Psoas muscle (tissue), 8 donors: ENCODE results near the gene PF4V1. TPM values are rescaled to one million over a fixed set of nuclear protein-coding genes. Genes with fewer than 3 reads are reported as not detected.

Experiments used
- ATAC-seq, 4 donors: fragments of 200-7000 bp; cut with Tn5 transposase; one replicate each; pipeline ENCODE4 v1.9.1; 2020; ENCODE audit warnings: moderate library complexity in 3 of 4, mild to moderate bottlenecking in 2 of 4
- DNase-seq, 2 donors: peaks; one replicate each; pipeline ENCODE4 v3.0.0-alpha.2; 2020
- H3K27ac ChIP-seq: fragments of 200-600 bp; one replicate; pipeline ENCODE4 v1.8.0; 2022
- H3K27me3 ChIP-seq, 3 donors: fragments of 200-600 bp in 1 of 3; one replicate each; pipeline versions ENCODE4 v1.6.1 to v1.8.0; 2013 to 2022; ENCODE audit warnings: low read length in 2 of 3, mild to moderate bottlenecking in 2 of 3, moderate library complexity in 1 of 3; ENCODE audit not compliant: insufficient read depth in 3 of 3
- H3K36me3 ChIP-seq, 2 donors: fragments of 200-600 bp in 1 of 2; one replicate each; pipeline versions ENCODE4 v1.6.1 to v1.8.0; 2013 to 2022; ENCODE audit warnings: low read depth in 1 of 2, mild to moderate bottlenecking in 1 of 2, moderate library complexity in 1 of 2; ENCODE audit not compliant: insufficient read depth in 1 of 2
- H3K4me1 ChIP-seq: fragments of 200-600 bp; one replicate; pipeline ENCODE4 v1.8.0; 2022
- H3K4me3 ChIP-seq: fragments of 200-600 bp; one replicate; pipeline ENCODE4 v1.8.0; 2022; ENCODE audit warnings: mild to moderate bottlenecking
- H3K9me3 ChIP-seq: fragments of 200-600 bp; one replicate; pipeline ENCODE4 v1.8.0; 2022
- WGBS, 3 donors: extraction: QIAGEN DNeasy Blood & Tissue Kit; methylation state at CpG; one replicate each; pipeline versions ENCODE4 v1.1.6 to v1.1.7; 2013; 5-methylcytosine and 5-hydroxymethylcytosine counted together
- intact Hi-C, 2 donors: fragments of 100-400 bp; cut with DNase I; formaldehyde crosslinking; loops; one replicate each; pipeline versions ENCODE4 v1.11.0 to v1.14.2; 2022
- polyA plus RNA-seq, 3 donors: library from polyadenylated mRNA; stranded (reverse); fragments of 200-250 nt; gene quantifications; one replicate each; pipeline ENCODE4 v1.2.3, GENCODE V29; 2013
- total RNA-seq, 4 donors: library from RNA; stranded (reverse); fragmentation: NEBNext Ultra II Directional in 2 of 4; extraction: Animal tissue kit (Norgen Biotek cat#: 25700) in 2 of 4; gene quantifications; one replicate each; pipeline versions ENCODE4 v1.2.1 to v1.2.4, GENCODE V29; 2021 to 2023
- TF ChIP-seq, protein P1 (sequence below): fragments of 200-600 bp; IDR thresholded peaks from one replicate; pipeline ENCODE4 v1.8.0; 2022; ENCODE audit warnings: antibody characterized with exemption
- donor health status: healthy with polysubstance abuse.
- donor health status: DM: no; HTN: no; CAD: no; lungs with moderate emphysema.
- donor health status: Bipolar disorder and iron deficiency.
- donor health status: healthy.
- donor health status: DM: yes; HTN: yes; CAD: no.
- donor health status: DM: no; HTN: no; CAD: no.
- donor health status: DM: no; HTN: no; CAD: no.
- donor health status: DM: yes; HTN: yes; CAD: no.

Gene PF4V1
- total and polyA plus RNA-seq, 7 donors, result 0.14 TPM; not detected in 6

DNA sequence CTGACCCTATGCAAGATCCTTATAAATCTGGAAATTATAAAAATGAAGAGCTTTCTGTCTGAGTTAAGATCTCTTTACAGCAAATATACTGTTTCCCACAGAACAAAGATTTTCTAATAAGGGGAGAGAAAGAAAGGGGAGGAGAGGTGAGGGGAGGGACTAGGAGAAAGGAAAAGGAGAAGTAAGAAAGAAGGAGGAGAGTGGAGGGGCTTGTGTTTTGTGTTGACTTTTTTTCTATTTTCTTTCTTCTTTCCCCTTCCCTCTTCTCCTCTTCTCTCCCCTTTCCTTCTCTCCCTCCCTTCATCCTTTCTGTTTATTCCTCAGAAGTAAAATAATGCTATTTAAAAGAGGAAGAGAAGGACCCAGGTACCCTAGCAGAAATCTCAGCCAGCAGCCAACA lies 10.4 kb upstream of the PF4V1 start:
- TF ChIP-seq, protein P1, sequence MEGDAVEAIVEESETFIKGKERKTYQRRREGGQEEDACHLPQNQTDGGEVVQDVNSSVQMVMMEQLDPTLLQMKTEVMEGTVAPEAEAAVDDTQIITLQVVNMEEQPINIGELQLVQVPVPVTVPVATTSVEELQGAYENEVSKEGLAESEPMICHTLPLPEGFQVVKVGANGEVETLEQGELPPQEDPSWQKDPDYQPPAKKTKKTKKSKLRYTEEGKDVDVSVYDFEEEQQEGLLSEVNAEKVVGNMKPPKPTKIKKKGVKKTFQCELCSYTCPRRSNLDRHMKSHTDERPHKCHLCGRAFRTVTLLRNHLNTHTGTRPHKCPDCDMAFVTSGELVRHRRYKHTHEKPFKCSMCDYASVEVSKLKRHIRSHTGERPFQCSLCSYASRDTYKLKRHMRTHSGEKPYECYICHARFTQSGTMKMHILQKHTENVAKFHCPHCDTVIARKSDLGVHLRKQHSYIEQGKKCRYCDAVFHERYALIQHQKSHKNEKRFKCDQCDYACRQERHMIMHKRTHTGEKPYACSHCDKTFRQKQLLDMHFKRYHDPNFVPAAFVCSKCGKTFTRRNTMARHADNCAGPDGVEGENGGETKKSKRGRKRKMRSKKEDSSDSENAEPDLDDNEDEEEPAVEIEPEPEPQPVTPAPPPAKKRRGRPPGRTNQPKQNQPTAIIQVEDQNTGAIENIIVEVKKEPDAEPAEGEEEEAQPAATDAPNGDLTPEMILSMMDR, result no peak
- H3K27ac ChIP-seq, result no peak overlapping the region
- no peak for ATAC-seq

DNA sequence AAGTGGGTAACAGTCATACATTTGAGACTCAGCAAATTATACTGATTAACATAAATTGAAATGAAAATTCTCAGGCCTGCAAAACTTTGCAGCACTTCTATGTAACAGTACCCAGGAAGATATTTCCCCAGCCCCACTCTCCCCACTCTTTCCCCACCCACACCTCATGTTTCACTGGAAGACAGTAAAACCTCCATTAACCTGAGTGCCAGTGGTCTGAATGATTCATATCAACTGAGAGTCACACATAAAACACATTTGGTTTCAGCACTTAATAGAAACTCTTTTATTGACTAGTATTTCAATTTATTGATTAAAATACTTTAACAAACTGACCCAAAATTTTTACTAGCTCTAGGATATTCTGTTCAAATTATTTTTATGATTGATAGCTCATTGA lies 9.7 kb upstream of the PF4V1 start:
- Histone ChIP-seq H3K27ac (no peak overlapping the region), H3K36me3 (no peaks in the 10 kb centered on the region), H3K27me3 (peaks cover 0 to 3% (median 0%) of the 10 kb centered on the region in 3 donors), H3K9me3 (no peaks in the 10 kb centered on the region), H3K4me1 (no peaks in the 10 kb centered on the region), H3K4me3 (no peak overlapping the region)
- TF ChIP-seq, protein P1, result no peak
- intact Hi-C loops, result no loop called here
- ATAC-seq (no peak), DNase-seq (no peak)

More for the DNA sequence above, 10.4 kb upstream of the PF4V1 start:
- Histone ChIP-seq H3K9me3 (no peaks in the 10 kb centered on the region), H3K27me3 (peaks cover 0 to 3% (median 0%) of the 10 kb centered on the region in 3 donors), H3K36me3 (no peaks in the 10 kb centered on the region), H3K4me3 (no peak overlapping the region), H3K4me1 (no peaks in the 10 kb centered on the region)
- DNase-seq, result no peak
- intact Hi-C loops, result no loop called here

DNA sequence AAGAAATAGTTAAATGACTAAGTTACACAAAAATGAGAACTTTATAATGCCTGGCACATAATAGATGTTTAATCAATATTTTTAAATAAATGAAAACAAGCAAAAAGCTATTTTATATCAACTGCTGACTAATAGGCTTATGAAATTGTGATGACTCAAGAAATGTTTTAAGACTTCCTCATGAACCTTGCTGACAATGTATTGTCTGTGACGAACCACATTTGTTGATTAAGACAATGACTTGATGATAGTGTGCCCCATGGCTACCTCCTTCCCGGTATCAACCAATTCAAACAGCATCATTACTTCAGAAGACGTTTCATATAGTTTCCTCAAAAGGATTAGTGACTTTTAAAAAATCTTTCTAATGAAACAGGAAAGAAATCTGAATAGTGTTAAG lies 8.8 kb upstream of the PF4V1 start:
- Histone ChIP-seq H3K4me3 (no peak overlapping the region), H3K27me3 (peaks cover 0 to 3% (median 0%) of the 10 kb centered on the region in 3 donors), H3K27ac (no peak overlapping the region), H3K36me3 (no peaks in the 10 kb centered on the region), H3K9me3 (no peaks in the 10 kb centered on the region), H3K4me1 (no peaks in the 10 kb centered on the region)
- TF ChIP-seq, protein P1, result no peak
- intact Hi-C loops, result no loop called here
- DNase-seq, result no peak
- WGBS, 3 donors, result 69 to 83% (median 71%) methylated on average over 3 of the region's 3 CpGs
- ATAC-seq, result no peak

DNA sequence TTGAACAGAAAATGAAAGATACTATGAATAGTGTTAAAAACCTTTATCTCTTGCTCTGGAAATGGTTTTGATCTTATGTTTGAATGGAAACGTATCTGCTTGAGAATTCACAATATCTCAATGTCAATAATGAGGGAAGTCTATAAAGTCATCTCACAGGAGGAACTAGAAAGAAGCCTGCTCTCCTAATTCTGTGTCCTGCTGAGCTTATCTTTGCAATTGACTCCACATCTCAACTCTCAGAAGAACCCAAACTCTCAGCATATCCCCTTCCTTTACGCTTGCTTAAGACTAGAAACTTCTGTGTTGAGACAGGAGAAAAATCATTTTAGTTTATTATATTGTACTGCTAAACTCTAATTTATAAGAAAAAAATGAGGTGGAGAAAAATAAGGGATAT lies 8.3 kb upstream of the PF4V1 start:
- WGBS, 3 donors, result 58 to 64% (median 61%) methylated on average over 2 of the region's 2 CpGs
- no peak for ATAC-seq
- no peaks in the 10 kb centered on the region for H3K9me3 ChIP-seq
- no peak for DNase-seq
- TF ChIP-seq, protein P1, result no peak
- intact Hi-C loops, result no loop called here
- H3K4me3 ChIP-seq, result no peak overlapping the region
- no peaks in the 10 kb centered on the region for H3K36me3 ChIP-seq
- H3K4me1 ChIP-seq, result no peaks in the 10 kb centered on the region
- H3K27ac ChIP-seq, result no peak overlapping the region
- H3K27me3 ChIP-seq, result peaks cover 0 to 3% (median 0%) of the 10 kb centered on the region in 3 donors

DNA sequence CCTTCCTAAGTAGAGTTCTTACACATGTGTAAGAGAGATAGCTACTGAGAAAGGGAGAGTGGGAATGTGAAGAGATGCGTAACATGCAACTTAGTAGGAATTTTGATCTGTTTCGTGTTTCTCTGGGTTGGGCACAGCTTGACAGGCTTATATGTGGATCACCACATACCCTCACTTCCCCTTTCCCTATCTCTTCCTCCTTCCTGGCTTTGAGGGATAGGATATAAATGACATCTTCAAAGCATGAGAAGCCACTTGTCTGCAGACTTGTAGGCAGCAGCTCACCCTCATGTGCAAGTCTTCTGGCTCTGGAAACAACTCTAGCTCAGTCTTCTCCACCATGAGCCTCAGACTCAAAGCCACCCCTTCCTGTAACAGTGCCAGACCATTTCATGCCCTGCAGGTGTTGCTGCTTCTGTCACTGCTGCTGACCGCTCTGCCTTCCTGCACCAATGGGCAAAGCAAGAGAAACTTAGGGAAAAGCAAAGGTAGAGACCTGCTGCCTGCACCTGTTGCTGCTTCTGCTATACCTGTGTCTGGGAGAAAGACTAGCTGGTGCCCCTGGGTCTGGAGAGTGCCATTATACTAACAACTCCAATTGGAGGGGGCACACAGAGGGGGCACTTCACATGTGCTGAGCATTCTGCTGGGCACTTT lies 5.4 kb upstream of the PF4V1 start:
- ATAC-seq (no peak), DNase-seq (no peak)
- intact Hi-C loops, result no loop called here
- Histone ChIP-seq H3K27ac (no peak overlapping the region), H3K4me1 (no peaks in the 10 kb centered on the region), H3K9me3 (no peaks in the 10 kb centered on the region), H3K4me3 (no peak overlapping the region), H3K27me3 (peaks cover 0 to 5% (median 3%) of the 10 kb centered on the region in 3 donors), H3K36me3 (no peaks in the 10 kb centered on the region)
- 87 to 95% (median 89%) methylated on average over 3 of the region's 3 CpGs for WGBS, 3 donors
- TF ChIP-seq, protein P1, result no peak
